Cardiac muscle cell (in vitro differentiated cells and primary cell): ENCODE results near the gene GRIA4. TPM values are rescaled to one million over a fixed set of nuclear protein-coding genes. Genes with fewer than 3 reads are reported as not detected.

Experiments used
- DNase-seq, 2 donors: peaks; one replicate each; pipeline versions ENCODE4 v3.0.0 to v3.0.0-alpha.2; 2010 to 2017; ENCODE audit warnings: low read depth in 1 of 2, low spot score in 1 of 2
- H3K27ac ChIP-seq: fragments of 200-600 bp; sonication (generic); 2 replicates; pipeline ENCODE4 v1.5.1; 2016
- H3K27me3 ChIP-seq: fragments of 200-600 bp; sonication (generic); 2 replicates; pipeline ENCODE4 v1.6.0; 2016; ENCODE audit warnings: control low read depth
- H3K36me3 ChIP-seq: fragments of 200-600 bp; sonication (generic); 2 replicates; pipeline ENCODE4 v1.5.1; 2016; ENCODE audit warnings: control low read depth
- H3K4me1 ChIP-seq: fragments of 200-600 bp; sonication (generic); 2 replicates; pipeline ENCODE4 v1.8.1; 2017; ENCODE audit warnings: low read depth, mild to moderate bottlenecking, mixed run types
- H3K4me3 ChIP-seq: fragments of 200-600 bp; sonication (generic); 2 replicates; pipeline ENCODE4 v1.5.1; 2016; ENCODE audit warnings: mild to moderate bottlenecking
- H3K9me3 ChIP-seq: fragments of 200-600 bp; sonication (generic); 2 replicates; pipeline ENCODE4 v1.5.1; 2017; ENCODE audit warnings: low read depth, mild to moderate bottlenecking, control low read depth
- polyA plus RNA-seq: library from polyadenylated mRNA; unstranded; fragments of >200 nt; fragmentation: Nextera tagmentation; extraction: Ambion mirVana; gene quantifications from 2 replicates; pipeline ENCODE4 v1.2.1, GENCODE V29; 2016
- total RNA-seq: library from RNA; depleted of rRNA; stranded (reverse); fragments of >200 nt; gene quantifications from 2 replicates; pipeline ENCODE4 v1.2.3, GENCODE V29; 2016
- TF ChIP-seq, protein P1 (sequence below): IDR thresholded peaks from 2 replicates; pipeline ENCODE4 v1.5.1; 2012; ENCODE audit warnings: low read depth, mild to moderate bottlenecking, low read length

GRIA4 gene
- total and polyA plus RNA-seq, 2 experiments from 2014 or later: 20.8 to 36.6 TPM

DNA sequence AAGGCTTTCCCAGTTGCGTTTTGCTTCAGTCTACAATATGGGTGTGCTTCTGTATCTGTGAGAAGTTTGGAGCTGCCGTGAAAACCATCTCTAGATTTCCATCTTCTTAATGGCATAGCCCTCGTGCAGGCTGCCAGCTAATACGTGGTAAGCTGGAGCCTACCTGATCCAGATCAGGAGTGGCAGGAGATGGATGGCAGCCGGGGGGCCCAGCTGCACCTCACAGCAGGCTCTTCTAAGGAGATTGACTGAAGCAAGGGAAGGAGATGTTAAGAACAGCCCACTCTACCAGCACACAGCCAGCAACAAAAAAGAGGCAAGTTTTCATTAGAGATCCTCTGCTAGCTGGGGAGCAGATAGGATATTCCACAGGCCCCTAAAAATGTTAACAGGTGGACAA lies 296.6 kb downstream of the GRIA4 start:
- Histone ChIP-seq H3K4me3 (no peak overlapping the region), H3K4me1 (no peaks in the 10 kb centered on the region), H3K9me3 (no peaks in the 10 kb centered on the region), H3K27ac (no peak overlapping the region), H3K36me3 (no peaks in the 10 kb centered on the region), H3K27me3 (no peaks in the 10 kb centered on the region)
- no peak for DNase-seq
- TF ChIP-seq, protein P1, sequence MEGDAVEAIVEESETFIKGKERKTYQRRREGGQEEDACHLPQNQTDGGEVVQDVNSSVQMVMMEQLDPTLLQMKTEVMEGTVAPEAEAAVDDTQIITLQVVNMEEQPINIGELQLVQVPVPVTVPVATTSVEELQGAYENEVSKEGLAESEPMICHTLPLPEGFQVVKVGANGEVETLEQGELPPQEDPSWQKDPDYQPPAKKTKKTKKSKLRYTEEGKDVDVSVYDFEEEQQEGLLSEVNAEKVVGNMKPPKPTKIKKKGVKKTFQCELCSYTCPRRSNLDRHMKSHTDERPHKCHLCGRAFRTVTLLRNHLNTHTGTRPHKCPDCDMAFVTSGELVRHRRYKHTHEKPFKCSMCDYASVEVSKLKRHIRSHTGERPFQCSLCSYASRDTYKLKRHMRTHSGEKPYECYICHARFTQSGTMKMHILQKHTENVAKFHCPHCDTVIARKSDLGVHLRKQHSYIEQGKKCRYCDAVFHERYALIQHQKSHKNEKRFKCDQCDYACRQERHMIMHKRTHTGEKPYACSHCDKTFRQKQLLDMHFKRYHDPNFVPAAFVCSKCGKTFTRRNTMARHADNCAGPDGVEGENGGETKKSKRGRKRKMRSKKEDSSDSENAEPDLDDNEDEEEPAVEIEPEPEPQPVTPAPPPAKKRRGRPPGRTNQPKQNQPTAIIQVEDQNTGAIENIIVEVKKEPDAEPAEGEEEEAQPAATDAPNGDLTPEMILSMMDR: no peak

DNA sequence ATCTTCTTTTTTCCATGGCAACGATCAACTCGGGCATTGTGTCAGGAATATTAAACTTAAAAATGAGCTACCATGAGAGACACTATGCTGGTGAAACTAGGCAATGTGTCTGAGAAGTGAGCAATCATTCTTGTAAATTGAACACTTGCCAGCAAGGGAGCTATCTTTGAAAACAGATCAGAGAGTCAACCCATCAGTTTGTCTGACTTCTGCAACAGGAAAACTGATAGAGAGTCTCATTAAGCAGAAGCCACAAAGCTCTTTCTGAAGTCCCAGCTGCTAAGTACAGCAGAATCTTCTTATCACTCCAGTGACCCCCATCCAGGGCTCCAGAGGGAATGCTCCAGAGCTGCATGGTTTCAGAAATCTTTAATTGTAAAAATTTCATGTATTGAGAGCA lies 297.4 kb downstream of the GRIA4 start:
- Histone ChIP-seq H3K4me3 (no peak overlapping the region), H3K4me1 (no peaks in the 10 kb centered on the region), H3K27ac (no peak overlapping the region), H3K9me3 (no peaks in the 10 kb centered on the region), H3K36me3 (no peaks in the 10 kb centered on the region), H3K27me3 (no peaks in the 10 kb centered on the region)
- TF ChIP-seq, protein P1: no peak
- no peak for DNase-seq

DNA sequence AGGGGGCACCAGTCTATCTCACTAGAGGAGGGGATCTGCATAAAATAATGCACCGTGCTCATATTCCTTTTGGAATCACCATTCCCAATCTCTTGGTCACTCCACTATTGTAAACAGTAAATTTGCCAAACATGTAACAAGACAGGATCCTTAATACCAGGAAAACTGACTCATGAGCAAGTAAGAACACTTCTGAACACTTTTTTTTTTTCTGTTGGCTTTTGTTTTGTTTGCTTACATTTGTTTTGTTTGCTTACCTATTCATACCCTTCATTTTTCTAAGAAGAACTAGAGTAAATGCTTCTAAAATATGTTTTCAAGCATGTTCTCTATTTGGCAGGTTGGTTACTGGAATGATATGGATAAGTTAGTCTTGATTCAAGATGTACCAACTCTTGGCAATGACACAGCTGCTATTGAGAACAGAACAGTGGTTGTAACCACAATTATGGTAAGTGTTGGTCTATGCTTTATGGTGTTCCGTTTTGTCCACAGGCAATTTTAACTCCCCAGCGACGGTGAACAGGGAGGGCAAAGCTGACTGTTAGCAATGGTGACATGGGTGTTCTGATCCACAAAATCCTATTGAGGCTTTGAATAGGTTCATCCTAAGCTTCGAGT lies 300.3 kb downstream of the GRIA4 start:
- TF ChIP-seq, protein P1: no peak
- Histone ChIP-seq H3K4me1 (no peaks in the 10 kb centered on the region), H3K4me3 (no peak overlapping the region), H3K9me3 (no peaks in the 10 kb centered on the region), H3K27me3 (no peaks in the 10 kb centered on the region), H3K36me3 (no peaks in the 10 kb centered on the region), H3K27ac (no peak overlapping the region)
- no peak for DNase-seq

DNA sequence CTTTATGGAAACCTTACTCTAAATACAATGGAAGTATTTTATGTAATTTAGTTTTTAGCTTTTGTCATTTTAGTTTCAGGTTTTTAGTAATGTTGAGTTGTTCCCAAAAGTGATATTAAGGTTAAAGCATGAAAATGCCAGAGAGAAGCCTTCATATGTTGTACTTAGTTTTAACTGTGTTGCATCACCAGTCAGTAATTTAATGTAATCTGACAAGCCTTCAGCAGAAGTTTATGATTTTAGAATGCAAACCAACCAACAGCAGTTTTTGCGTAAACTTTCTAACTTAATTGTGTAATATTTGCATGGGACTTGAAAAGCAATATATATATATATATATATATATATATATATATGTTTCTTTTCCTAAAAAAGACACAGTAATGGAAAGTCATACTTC lies 301.6 kb downstream of the GRIA4 start:
- Histone ChIP-seq H3K4me1 (no peaks in the 10 kb centered on the region), H3K4me3 (no peak overlapping the region), H3K36me3 (no peaks in the 10 kb centered on the region), H3K27ac (no peak overlapping the region), H3K27me3 (no peaks in the 10 kb centered on the region), H3K9me3 (no peaks in the 10 kb centered on the region)
- TF ChIP-seq, protein P1: no peak
- DNase-seq: no peak

DNA sequence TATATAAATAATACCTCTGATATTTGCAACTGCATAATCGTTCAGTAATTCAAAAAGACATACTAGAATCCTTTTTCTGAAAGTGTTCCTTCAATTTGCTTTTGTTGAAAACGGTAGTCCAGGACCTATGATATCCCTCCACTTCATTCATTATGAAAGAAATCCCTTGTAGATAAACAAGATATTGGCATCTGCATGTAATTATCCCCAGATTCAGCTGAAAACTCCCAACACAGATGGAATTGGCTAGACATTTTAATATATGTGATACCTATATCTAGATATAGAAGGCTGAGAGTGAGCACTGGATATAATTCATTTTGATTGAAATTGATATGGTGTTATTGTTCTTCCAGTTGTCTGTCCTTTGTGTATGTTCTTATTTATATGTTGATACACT lies 302.8 kb downstream of the GRIA4 start:
- Histone ChIP-seq H3K27ac (no peak overlapping the region), H3K9me3 (no peaks in the 10 kb centered on the region), H3K4me3 (no peak overlapping the region), H3K4me1 (no peaks in the 10 kb centered on the region), H3K27me3 (no peaks in the 10 kb centered on the region), H3K36me3 (no peaks in the 10 kb centered on the region)
- TF ChIP-seq, protein P1: no peak
- DNase-seq: no peak

DNA sequence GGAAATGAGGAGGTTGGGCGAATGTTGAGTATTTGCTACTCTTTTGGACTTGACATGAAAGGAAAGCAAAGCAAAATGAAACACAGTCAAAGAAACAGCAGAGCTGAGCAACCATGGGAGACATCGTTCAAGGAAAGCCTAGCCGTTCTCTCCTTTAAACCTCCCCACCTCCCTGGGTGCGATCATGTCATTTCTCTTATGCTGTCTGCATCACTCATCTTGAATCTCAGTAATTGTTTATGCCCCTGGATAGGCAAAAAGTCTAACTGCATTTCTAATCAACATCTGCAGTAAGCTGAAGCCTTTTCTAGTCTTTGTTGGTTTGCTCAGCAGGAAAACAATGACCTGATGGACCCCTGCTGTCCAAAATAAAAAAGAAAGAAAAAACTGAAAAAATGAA lies 305.1 kb downstream of the GRIA4 start:
- H3K4me3 ChIP-seq: no peak overlapping the region
- TF ChIP-seq, protein P1: no peak
- no peaks in the 10 kb centered on the region for H3K27me3 ChIP-seq
- peak overlapping the region; percentile 40 for H3K27ac ChIP-seq
- no peaks in the 10 kb centered on the region for H3K9me3 ChIP-seq
- no peak for DNase-seq
- H3K36me3 ChIP-seq: no peaks in the 10 kb centered on the region
- no peaks in the 10 kb centered on the region for H3K4me1 ChIP-seq
